Vagina (tissue), 2 donors: ENCODE measurements around the gene CDH4. TPM values are rescaled to one million over a fixed set of nuclear protein-coding genes. Genes with fewer than 3 reads are reported as not detected.

Experiments
- DNase-seq, 2 donors: peaks; one replicate each; pipeline ENCODE4 v3.0.0-alpha.2; 2017; ENCODE audit errors: extremely low spot score in 2 of 2
- H3K27ac ChIP-seq: fragments of 200-600 bp; sonication (generic); one replicate; pipeline ENCODE4 v1.5.1; 2019
- H3K27me3 ChIP-seq: fragments of 200-600 bp; sonication (generic); one replicate; pipeline ENCODE4 v1.5.1; 2019
- H3K36me3 ChIP-seq, 2 donors: fragments of 200-600 bp; sonication (generic); one replicate each; pipeline ENCODE4 v1.5.1; 2017 to 2019
- H3K4me1 ChIP-seq: fragments of 200-600 bp; sonication (generic); one replicate; pipeline ENCODE4 v1.5.1; 2019
- H3K4me3 ChIP-seq, 2 donors: fragments of 200-600 bp; sonication (generic); 1 replicate in 1 of 2; 2 replicates in 1 of 2; pipeline ENCODE4 v1.5.1; 2016 to 2019
- H3K9me3 ChIP-seq: fragments of 200-600 bp; sonication (generic); one replicate; pipeline ENCODE4 v1.5.1; 2019
- CTCF ChIP-seq, 3 experiments: fragments of 450-650 bp in 2 of 3; fragments of 200-600 bp in 1 of 3; sonication (generic) in 1 of 3; IDR thresholded peaks; one replicate each; pipeline ENCODE4 v1.5.1; 2017 to 2019; ENCODE audit warnings: antibody characterized with exemption in 3 of 3, mild to moderate bottlenecking in 2 of 3, moderate library complexity in 2 of 3
- POLR2A ChIP-seq, 2 donors: fragments of 450-650 bp; IDR thresholded peaks; one replicate each; pipeline ENCODE4 v1.6.1; 2017; ENCODE audit warnings: antibody characterized with exemption in 2 of 2, mild to moderate bottlenecking in 2 of 2, moderate library complexity in 2 of 2
- POLR2AphosphoS5 ChIP-seq, 2 donors: sonication (generic); formaldehyde crosslinking; IDR thresholded peaks; one replicate each; pipeline ENCODE4 v1.9.0; 2017; ENCODE audit warnings: antibody characterized with exemption in 2 of 2, mild to moderate bottlenecking in 2 of 2, low read depth in 1 of 2; ENCODE audit not compliant: insufficient read depth in 1 of 2
- intact Hi-C: fragments of 100-400 bp; cut with DNase I; formaldehyde crosslinking; loops from one replicate; pipeline ENCODE4 v1.15.1; 2023
- total RNA-seq: library from RNA; depleted of rRNA; stranded (reverse); fragments of >200 nt; gene quantifications from one replicate; pipeline ENCODE4 v1.2.3, GENCODE V29; 2016

The CDH4 gene
- total RNA-seq, 1 donor from 2014 or later, result 0.25 TPM

DNA sequence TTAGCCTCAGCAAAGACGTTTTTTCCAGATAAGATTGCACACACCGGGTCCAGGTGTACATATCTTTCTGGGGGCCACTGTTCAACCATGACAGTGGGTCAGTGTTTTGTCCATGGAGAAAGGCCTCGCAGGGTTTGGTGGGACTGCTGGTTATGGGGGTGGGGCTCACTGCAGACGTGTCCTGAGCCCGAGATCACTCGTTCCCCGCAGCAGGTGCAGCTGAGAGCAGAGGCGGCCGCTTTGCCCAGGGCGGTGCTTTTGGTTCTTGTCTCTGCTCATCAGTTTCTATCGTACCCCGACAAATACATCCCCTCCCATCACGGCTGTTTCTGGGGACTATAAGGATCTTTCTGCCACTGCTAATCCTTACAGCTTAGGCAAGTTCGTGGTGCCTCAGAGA is 166.9 kb downstream of the CDH4 start:
- intact Hi-C loops, result no loop called here
- no peaks in the 10 kb centered on the region for H3K27me3 ChIP-seq
- H3K4me3 ChIP-seq, result no peak overlapping the region
- no peak for DNase-seq
- no peak for TF ChIP-seq POLR2A (IDR thresholded peaks at IDR 0.05)
- TF ChIP-seq CTCF (IDR thresholded peaks at IDR 0.05), result no peak
- TF ChIP-seq POLR2AphosphoS5 (IDR thresholded peaks at IDR 0.05; ENCODE audit: insufficient read depth in 1 of 2, low read depth in 1 of 2), result no peak
- no peaks in the 10 kb centered on the region for H3K9me3 ChIP-seq
- no peak overlapping the region for H3K27ac ChIP-seq
- no peaks in the 10 kb centered on the region for H3K36me3 ChIP-seq
- no peaks in the 10 kb centered on the region for H3K4me1 ChIP-seq

DNA sequence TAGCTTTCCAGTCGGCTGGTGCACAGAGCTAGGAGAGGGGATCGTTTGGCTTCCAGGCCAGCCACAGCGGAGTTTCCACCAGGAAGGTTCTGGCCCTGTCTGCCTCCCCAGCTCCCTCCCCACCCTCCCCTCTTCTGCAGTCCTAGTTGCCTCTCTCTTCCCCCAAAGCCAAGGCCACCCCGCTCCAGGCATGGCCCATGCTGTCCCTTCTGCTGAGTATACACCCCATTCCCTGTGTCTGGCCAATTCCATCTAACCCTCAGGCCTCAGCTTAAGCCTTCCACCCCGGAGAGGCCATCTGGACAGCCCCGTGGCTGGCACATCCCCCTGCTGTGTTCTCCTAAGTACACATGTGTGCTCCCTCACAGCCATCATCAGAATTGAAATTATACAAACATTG is 167.4 kb downstream of the CDH4 start:
- Histone ChIP-seq H3K27ac (no peak overlapping the region), H3K36me3 (no peaks in the 10 kb centered on the region), H3K4me3 (no peak overlapping the region), H3K27me3 (no peaks in the 10 kb centered on the region), H3K4me1 (no peaks in the 10 kb centered on the region), H3K9me3 (no peaks in the 10 kb centered on the region)
- no peak for DNase-seq
- no peak for TF ChIP-seq POLR2AphosphoS5 (IDR thresholded peaks at IDR 0.05; ENCODE audit: insufficient read depth in 1 of 2, low read depth in 1 of 2)
- no peak for TF ChIP-seq POLR2A (IDR thresholded peaks at IDR 0.05)
- TF ChIP-seq CTCF (IDR thresholded peaks at IDR 0.05), result no peak
- intact Hi-C loops, result no loop called here

DNA sequence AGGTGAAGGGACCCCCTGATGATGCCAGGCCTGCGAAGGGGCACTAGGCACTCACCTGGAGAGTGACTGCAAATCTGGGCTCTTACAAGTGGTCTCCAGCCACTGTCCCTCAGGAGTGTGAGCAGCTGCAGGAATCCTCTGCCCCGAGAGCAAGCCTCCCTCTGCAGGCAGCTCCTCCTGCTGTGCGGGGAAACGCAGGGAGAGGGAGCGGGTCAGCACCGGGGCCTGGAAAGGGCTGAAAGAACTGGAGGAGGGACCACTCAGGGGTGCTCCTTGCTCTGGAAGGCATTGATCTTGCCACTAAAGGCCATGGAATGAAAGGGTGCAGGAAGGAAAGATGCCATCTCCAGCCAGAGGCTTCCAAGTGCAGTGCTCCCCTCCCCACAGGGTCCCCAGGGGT is 168.0 kb downstream of the CDH4 start:
- H3K27me3 ChIP-seq, result no peaks in the 10 kb centered on the region

GRCh38 chr20:61420781-61421180 is 168.7 kb downstream of the CDH4 start:
- no peaks in the 10 kb centered on the region for H3K27me3 ChIP-seq
- no peak overlapping the region for H3K4me3 ChIP-seq
- H3K4me1 ChIP-seq, result no peaks in the 10 kb centered on the region
- DNase-seq, result no peak
- TF ChIP-seq POLR2A (IDR thresholded peaks at IDR 0.05) (no peak), POLR2AphosphoS5 (IDR thresholded peaks at IDR 0.05; ENCODE audit: insufficient read depth in 1 of 2, low read depth in 1 of 2) (no peak), CTCF (IDR thresholded peaks at IDR 0.05) (no peak)
- H3K9me3 ChIP-seq, result no peaks in the 10 kb centered on the region
- no peaks in the 10 kb centered on the region for H3K36me3 ChIP-seq
- H3K27ac ChIP-seq, result no peak overlapping the region
- intact Hi-C loops, result no loop called here

More for the DNA sequence above, 168.0 kb downstream of the CDH4 start:
- no peak for DNase-seq
- intact Hi-C loops, result no loop called here
- TF ChIP-seq POLR2AphosphoS5 (IDR thresholded peaks at IDR 0.05; ENCODE audit: insufficient read depth in 1 of 2, low read depth in 1 of 2) (no peak), CTCF (IDR thresholded peaks at IDR 0.05) (no peak), POLR2A (IDR thresholded peaks at IDR 0.05) (no peak)
- Histone ChIP-seq H3K9me3 (no peaks in the 10 kb centered on the region), H3K4me3 (no peak overlapping the region), H3K27ac (no peak overlapping the region), H3K4me1 (no peaks in the 10 kb centered on the region), H3K36me3 (no peaks in the 10 kb centered on the region)

DNA sequence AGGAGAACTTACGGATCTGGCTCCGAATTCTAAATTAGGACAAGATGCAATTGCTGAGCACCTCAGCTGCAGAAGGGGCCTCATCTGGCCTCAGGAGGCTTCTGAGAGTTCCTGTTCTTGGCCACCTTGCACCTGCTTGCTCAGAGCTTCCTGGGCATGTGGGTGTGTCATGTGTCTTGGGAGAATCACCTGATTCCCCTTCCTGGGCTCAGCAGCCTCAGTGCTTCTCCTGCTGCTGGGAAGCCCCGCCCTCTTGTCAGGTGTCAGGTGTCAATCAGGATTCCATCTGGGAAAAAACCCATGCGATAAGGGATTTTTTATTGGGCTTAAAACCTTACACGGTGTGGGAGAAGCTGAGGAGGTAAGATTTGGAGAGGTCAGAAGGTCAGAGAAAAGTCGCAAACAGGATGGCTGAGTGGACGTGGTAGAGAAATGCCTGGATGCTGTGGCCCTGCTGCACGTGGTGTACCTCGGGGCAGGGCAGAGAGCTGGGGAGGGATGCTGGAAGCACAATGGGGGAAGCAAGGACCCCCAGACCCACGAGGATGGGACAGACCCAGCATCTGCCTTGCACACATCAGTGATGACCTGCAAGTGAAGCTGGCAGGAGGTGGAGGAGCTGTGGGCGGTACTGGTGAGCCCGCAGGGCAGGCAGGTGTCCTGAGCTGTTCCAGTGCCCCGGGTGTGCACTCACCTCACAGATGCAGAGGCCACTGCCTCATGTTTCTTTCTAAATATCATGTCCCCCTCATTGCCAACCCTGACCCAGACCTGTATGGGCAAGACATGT is 170.8 kb downstream of the CDH4 start:
- no peaks in the 10 kb centered on the region for H3K4me1 ChIP-seq
- no peaks in the 10 kb centered on the region for H3K27me3 ChIP-seq
- DNase-seq, result no peak
- H3K4me3 ChIP-seq, result no peak overlapping the region
- no peak overlapping the region for H3K27ac ChIP-seq
- intact Hi-C loops, result no loop called here
- H3K36me3 ChIP-seq, result no peaks in the 10 kb centered on the region
- TF ChIP-seq CTCF (IDR thresholded peaks at IDR 0.05) (no peak), POLR2AphosphoS5 (IDR thresholded peaks at IDR 0.05; ENCODE audit: insufficient read depth in 1 of 2, low read depth in 1 of 2) (no peak), POLR2A (IDR thresholded peaks at IDR 0.05) (no peak)
- no peaks in the 10 kb centered on the region for H3K9me3 ChIP-seq
